NB4 (cell line): ENCODE data around the gene GPR27.
A peak's percentile ranks its signal among the peaks of the same experiment; 100 is the strongest.

ENCODE experiments used
- DNase-seq: peaks from one replicate; pipeline ENCODE4 v3.0.0; 2010; ENCODE audit warnings: low read depth
- H3K4me3 ChIP-seq: one replicate; pipeline ENCODE4 v1.5.1; 2011; ENCODE audit warnings: mild to moderate bottlenecking, low read depth, low read length, moderate library complexity
- MAX ChIP-seq: IDR thresholded peaks from 2 replicates; pipeline ENCODE4 v1.6.1; 2011; ENCODE audit warnings: low read depth, low read length
- MYC ChIP-seq: IDR thresholded peaks from 2 replicates; pipeline ENCODE4 v1.6.1; 2011; ENCODE audit warnings: low read depth, low read length
- POLR2A ChIP-seq: IDR thresholded peaks from 2 replicates; pipeline ENCODE4 v1.6.1; 2011; ENCODE audit warnings: mild to moderate bottlenecking; ENCODE audit not compliant: insufficient read length; ENCODE audit errors: extremely low read depth
- TF ChIP-seq, protein P1 (sequence below): IDR thresholded peaks from one replicate; pipeline ENCODE4 v1.5.1; 2012; ENCODE audit warnings: low read depth, low read length

GPR27 gene

DNA sequence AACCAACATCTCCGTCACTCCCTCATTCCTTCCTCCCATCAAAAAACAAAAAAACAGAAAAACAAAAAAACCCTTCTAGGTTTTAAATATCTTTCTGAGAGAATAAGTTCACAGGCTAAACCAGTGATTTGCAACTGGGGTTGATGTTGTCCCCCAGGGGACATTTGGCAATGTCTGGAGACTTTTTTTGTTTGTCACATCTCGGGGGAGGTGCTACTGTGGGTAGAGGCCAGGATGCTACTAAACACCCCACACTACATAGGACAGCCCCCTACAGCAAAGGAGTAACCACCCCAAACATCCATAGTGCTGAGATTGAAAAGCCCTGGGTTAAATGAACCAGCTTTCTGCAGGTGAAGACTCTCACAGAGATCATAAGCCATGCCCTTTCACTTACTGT lies 48.3 kb downstream of the GPR27 start:
- TF ChIP-seq MAX (no peak), POLR2A (no peak), MYC (no peak)
- TF ChIP-seq, protein P1, sequence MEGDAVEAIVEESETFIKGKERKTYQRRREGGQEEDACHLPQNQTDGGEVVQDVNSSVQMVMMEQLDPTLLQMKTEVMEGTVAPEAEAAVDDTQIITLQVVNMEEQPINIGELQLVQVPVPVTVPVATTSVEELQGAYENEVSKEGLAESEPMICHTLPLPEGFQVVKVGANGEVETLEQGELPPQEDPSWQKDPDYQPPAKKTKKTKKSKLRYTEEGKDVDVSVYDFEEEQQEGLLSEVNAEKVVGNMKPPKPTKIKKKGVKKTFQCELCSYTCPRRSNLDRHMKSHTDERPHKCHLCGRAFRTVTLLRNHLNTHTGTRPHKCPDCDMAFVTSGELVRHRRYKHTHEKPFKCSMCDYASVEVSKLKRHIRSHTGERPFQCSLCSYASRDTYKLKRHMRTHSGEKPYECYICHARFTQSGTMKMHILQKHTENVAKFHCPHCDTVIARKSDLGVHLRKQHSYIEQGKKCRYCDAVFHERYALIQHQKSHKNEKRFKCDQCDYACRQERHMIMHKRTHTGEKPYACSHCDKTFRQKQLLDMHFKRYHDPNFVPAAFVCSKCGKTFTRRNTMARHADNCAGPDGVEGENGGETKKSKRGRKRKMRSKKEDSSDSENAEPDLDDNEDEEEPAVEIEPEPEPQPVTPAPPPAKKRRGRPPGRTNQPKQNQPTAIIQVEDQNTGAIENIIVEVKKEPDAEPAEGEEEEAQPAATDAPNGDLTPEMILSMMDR = no peak
- peak; percentile 25 for DNase-seq
- no peak overlapping the region for H3K4me3 ChIP-seq

- DNase-seq = no peak
- no peak overlapping the region for H3K4me3 ChIP-seq
- TF ChIP-seq, protein P1 = no peak
- TF ChIP-seq MYC = no peak
- TF ChIP-seq POLR2A = no peak
- no peak for TF ChIP-seq MAX
Observed at GRCh38 chr3:71803248-71803647, 49.6 kb downstream of the GPR27 start.

DNA sequence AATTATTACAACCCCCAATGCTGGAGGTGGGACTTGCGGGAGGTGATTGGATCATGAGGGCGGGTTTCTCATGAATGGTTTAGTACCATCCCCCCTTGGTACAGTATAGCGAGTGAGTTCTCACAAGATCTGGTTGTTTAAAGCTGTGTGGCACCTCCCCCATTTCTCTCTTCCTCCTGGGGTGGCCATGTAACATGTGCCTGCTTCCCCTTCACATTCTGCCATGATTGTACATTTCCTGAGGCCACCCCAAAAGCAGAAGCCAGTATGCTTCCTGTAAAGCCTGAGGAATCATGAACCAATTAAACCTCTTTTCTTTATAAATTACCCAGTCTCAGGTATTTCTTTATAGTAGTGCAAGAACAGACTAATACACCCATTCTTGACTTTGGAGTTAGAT lies 51.5 kb downstream of the GPR27 start:
- TF ChIP-seq POLR2A (no peak), MYC (0 out of 2 replicates have a peak, but pooled peaks have one; percentile 12), MAX (peak; percentile 45)
- TF ChIP-seq, protein P1 = no peak
- DNase-seq = peak; percentile 59
- H3K4me3 ChIP-seq = no peak overlapping the region

GRCh38 chr3:71805691-71806090 lies 52.0 kb downstream of the GPR27 start:
- no peak for DNase-seq
- H3K4me3 ChIP-seq = no peak overlapping the region
- TF ChIP-seq MAX (no peak), MYC (no peak), POLR2A (no peak)
